Measurements from ENCODE around the gene DNAJC6.

GRCh38 chr1:65393928-65394327 is 84.6 kb downstream of the DNAJC6 start:
- TF ChIP-seq CTCF (IDR thresholded peaks at IDR 0.05) (no peak), EZH2 (IDR thresholded peaks at IDR 0.05) (no peak)

All from neural progenitor cell (in vitro differentiated cells).